Measurements from ENCODE around the gene FAM234A. TPM values are rescaled to one million over a fixed set of nuclear protein-coding genes. Genes with fewer than 3 reads are reported as not detected.
"Not testable (repeated sequence)": the region's sequence is repeated elsewhere in the genome, so short reads cannot be mapped to it uniquely, and the experiment has no call there.

The FAM234A gene
- total RNA-seq, 2 experiments from 2014 or later: 10.9 to 26.8 TPM

DNA sequence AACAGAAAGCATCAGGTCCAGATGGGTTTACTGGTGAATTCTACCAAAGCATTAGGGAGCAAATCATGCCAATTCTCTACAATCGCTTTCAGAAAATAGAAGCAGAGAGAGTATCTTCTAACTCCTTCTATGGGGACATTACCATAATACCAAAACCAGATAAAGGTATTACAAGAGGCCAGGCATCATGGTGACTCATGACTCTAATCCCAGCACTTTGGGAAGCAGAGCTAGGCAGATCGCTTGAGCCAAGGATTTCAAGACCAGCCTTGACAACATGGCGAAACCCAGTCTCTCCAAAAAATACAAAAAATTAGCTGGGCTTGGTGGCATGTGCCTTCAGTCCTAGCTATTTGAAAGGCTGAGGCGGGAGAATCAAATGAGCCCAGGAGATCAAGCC lies 31.4 kb upstream of the FAM234A start:
- intact Hi-C loops (cut with micrococcal nuclease; ENCODE audit: unreplicated experiment): no loop called here
- no peak for TF ChIP-seq EZH2phosphoT487 (IDR thresholded peaks at IDR 0.05; ENCODE audit: borderline replicate concordance, low read depth, low read length)
- TF ChIP-seq, protein P1, sequence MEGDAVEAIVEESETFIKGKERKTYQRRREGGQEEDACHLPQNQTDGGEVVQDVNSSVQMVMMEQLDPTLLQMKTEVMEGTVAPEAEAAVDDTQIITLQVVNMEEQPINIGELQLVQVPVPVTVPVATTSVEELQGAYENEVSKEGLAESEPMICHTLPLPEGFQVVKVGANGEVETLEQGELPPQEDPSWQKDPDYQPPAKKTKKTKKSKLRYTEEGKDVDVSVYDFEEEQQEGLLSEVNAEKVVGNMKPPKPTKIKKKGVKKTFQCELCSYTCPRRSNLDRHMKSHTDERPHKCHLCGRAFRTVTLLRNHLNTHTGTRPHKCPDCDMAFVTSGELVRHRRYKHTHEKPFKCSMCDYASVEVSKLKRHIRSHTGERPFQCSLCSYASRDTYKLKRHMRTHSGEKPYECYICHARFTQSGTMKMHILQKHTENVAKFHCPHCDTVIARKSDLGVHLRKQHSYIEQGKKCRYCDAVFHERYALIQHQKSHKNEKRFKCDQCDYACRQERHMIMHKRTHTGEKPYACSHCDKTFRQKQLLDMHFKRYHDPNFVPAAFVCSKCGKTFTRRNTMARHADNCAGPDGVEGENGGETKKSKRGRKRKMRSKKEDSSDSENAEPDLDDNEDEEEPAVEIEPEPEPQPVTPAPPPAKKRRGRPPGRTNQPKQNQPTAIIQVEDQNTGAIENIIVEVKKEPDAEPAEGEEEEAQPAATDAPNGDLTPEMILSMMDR (conservative IDR thresholded peaks at IDR 0.05; ENCODE audit: low read length): no peak

DNA sequence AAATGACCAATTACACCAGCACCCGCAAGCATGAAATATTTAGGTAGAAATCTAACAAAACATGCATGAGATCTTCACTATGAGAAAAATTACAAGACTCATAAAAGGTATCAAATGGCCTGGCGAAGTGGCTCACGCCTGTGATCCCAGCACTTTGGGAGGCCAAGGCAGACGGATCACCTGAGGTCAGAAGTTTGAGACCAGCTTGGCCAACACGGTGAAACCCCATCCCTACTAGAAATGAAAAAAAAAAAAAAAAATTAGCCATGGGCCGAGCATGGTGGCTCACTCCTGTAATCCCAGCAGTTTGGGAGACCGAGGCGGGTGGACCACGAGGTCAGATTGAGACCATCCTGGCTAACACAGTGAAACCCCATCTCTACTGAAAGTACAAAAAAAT lies 30.6 kb upstream of the FAM234A start:
- H3K27ac ChIP-seq (ENCODE audit: low read depth, low read length, poor library complexity, severe bottlenecking); DNase-seq (ENCODE audit: low spot score); H2AFZ ChIP-seq (ENCODE audit: low read length); H3K79me2 ChIP-seq (ENCODE audit: insufficient read depth, low read depth, low read length); BruUV-seq (replicated peaks); CTCF ChIA-PET (ENCODE audit: unreplicated experiment); intact Hi-C loops (cut with micrococcal nuclease; ENCODE audit: unreplicated experiment); H4K20me1 ChIP-seq (ENCODE audit: insufficient read depth, low read length); H3K9me3 ChIP-seq (ENCODE audit: low read length); H3K9me2 ChIP-seq (ENCODE audit: insufficient read depth, low read length); H3K4me3 ChIP-seq (ENCODE audit: low read depth, low read length, poor library complexity, severe bottlenecking); H3K4me2 ChIP-seq (ENCODE audit: low read length); H3K4me1 ChIP-seq (ENCODE audit: insufficient read depth, low read length, poor library complexity, severe bottlenecking): not testable (repeated sequence)
- peaks cover 97% of the 10 kb centered on the region for H3K36me3 ChIP-seq (ENCODE audit: insufficient read depth, low read length)
- POLR2A ChIA-PET: interaction anchor here (1.5 kb wide), 1 partner anchor 24 kb away, joined by 3 read pairs; no protein-coding TSS in a partner anchor

More for the DNA sequence above, 31.4 kb upstream of the FAM234A start:
- H3K4me1 ChIP-seq (ENCODE audit: insufficient read depth, low read length, poor library complexity, severe bottlenecking): no peaks in the 10 kb centered on the region
- H3K4me2 ChIP-seq (ENCODE audit: low read length): no peak overlapping the region
- H3K9me2 ChIP-seq (ENCODE audit: insufficient read depth, low read length): no peaks in the 10 kb centered on the region
- H3K4me3 ChIP-seq (ENCODE audit: low read depth, low read length, poor library complexity, severe bottlenecking): no peak overlapping the region
- H2AFZ ChIP-seq (ENCODE audit: low read length): no peak overlapping the region
- no peaks in the 10 kb centered on the region for H4K20me1 ChIP-seq (ENCODE audit: insufficient read depth, low read length)
- H3K9me3 ChIP-seq (ENCODE audit: low read length): no peaks in the 10 kb centered on the region
- no peaks in the 10 kb centered on the region; the same call in 1 of the 2 replicates for H3K79me2 ChIP-seq (ENCODE audit: insufficient read depth, low read depth, low read length)
- ChIA-PET POLR2A (interaction anchor here (0.6 to 1.5 kb wide), 2 partner anchors 8 to 25 kb away, joined by 3 read pairs; no protein-coding TSS in a partner anchor), CTCF (ENCODE audit: unreplicated experiment) (no interaction called here)
- DNase-seq (ENCODE audit: low spot score): no peak
- peaks cover 97% of the 10 kb centered on the region for H3K36me3 ChIP-seq (ENCODE audit: insufficient read depth, low read length)
- no TSS peak for BruUV-seq (replicated peaks)
- no peak overlapping the region for H3K27ac ChIP-seq (ENCODE audit: low read depth, low read length, poor library complexity, severe bottlenecking)

DNA sequence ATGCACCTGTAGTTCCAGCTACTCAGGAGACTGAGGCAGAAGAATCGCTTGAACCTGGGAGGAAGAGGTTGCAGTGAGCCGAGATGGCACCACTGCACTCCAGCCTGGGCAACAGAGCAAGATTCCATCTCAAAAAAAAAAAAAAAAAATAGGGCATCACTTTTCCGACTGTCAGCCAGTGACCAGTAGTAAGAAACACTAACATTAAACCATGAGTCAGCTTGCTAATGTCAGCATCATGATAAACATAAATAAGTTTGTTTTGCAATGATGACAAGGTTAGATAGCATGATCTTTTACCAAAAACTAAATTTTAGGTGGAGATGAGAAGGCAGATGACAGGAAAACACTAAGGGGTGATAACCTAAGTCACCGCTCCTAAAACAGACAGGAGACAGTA lies 25.3 kb upstream of the FAM234A start:
- POLR2A ChIA-PET; CTCF ChIA-PET (ENCODE audit: unreplicated experiment): not testable (repeated sequence)

DNA sequence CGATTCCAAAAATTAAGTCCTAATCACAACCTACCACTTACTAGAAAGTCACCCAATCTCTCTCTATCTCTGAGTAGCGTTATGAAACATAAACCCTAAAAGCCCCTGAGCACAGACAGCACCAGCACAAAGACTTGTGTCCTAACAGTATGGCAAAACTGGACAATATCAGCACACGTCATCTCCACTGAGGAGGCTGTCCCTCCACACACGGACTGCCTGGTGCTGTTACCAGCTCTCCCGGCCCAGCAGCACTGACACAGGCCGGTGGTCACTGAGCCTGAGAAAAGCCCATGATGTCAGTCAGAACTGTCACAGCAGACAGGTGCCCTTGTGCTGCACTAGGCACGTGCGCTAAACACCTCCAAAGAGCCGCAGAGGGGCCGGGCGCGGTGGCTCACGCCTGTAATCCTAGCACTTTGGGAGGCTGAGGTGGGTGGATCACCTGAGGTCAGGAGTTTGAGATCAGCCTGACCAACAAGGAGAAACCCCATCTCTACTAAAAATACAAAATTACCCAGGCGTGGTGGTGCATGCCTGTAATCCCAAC lies 22.9 kb upstream of the FAM234A start:
- H3K79me2 ChIP-seq (ENCODE audit: insufficient read depth, low read depth, low read length): not testable (repeated sequence)

More for the DNA sequence above, 25.3 kb upstream of the FAM234A start:
- H3K9me2 ChIP-seq (ENCODE audit: insufficient read depth, low read length); H3K4me3 ChIP-seq (ENCODE audit: low read depth, low read length, poor library complexity, severe bottlenecking); H3K4me1 ChIP-seq (ENCODE audit: insufficient read depth, low read length, poor library complexity, severe bottlenecking); intact Hi-C loops (cut with micrococcal nuclease; ENCODE audit: unreplicated experiment); H4K20me1 ChIP-seq (ENCODE audit: insufficient read depth, low read length); H3K27ac ChIP-seq (ENCODE audit: low read depth, low read length, poor library complexity, severe bottlenecking); H2AFZ ChIP-seq (ENCODE audit: low read length); H3K79me2 ChIP-seq (ENCODE audit: insufficient read depth, low read depth, low read length); DNase-seq (ENCODE audit: low spot score); H3K4me2 ChIP-seq (ENCODE audit: low read length); BruUV-seq (replicated peaks); H3K9me3 ChIP-seq (ENCODE audit: low read length): not testable (repeated sequence)
- peaks cover 96% of the 10 kb centered on the region for H3K36me3 ChIP-seq (ENCODE audit: insufficient read depth, low read length)

More for the DNA sequence above, 22.9 kb upstream of the FAM234A start:
- H3K27ac ChIP-seq (ENCODE audit: low read depth, low read length, poor library complexity, severe bottlenecking); H3K4me2 ChIP-seq (ENCODE audit: low read length); H2AFZ ChIP-seq (ENCODE audit: low read length); H4K20me1 ChIP-seq (ENCODE audit: insufficient read depth, low read length); BruUV-seq (replicated peaks); DNase-seq (ENCODE audit: low spot score); H3K4me1 ChIP-seq (ENCODE audit: insufficient read depth, low read length, poor library complexity, severe bottlenecking); H3K9me2 ChIP-seq (ENCODE audit: insufficient read depth, low read length); POLR2A ChIA-PET; CTCF ChIA-PET (ENCODE audit: unreplicated experiment); H3K4me3 ChIP-seq (ENCODE audit: low read depth, low read length, poor library complexity, severe bottlenecking); H3K9me3 ChIP-seq (ENCODE audit: low read length); intact Hi-C loops (cut with micrococcal nuclease; ENCODE audit: unreplicated experiment): not testable (repeated sequence)
- H3K36me3 ChIP-seq (ENCODE audit: insufficient read depth, low read length): peaks cover 96% of the 10 kb centered on the region
